CD14-positive monocyte (primary cell): ENCODE measurements around the gene RIN2. TPM values are rescaled to one million over a fixed set of nuclear protein-coding genes. Genes with fewer than 3 reads are reported as not detected.

Experiments
- DNase-seq, 3 donors: peaks; one replicate each; pipeline ENCODE4 v3.0.0-alpha.2; 2011 to 2022
- H2AFZ ChIP-seq: 2 replicates; pipeline ENCODE4 v1.6.0; 2012; ENCODE audit warnings: mild to moderate bottlenecking, low read depth, low read length, inconsistent platforms; ENCODE audit not compliant: insufficient read depth, poor library complexity, severe bottlenecking
- H3K27ac ChIP-seq, 2 donors: 1 replicate in 1 of 2; 2 replicates in 1 of 2; pipeline ENCODE4 v1.5.1; 2012 to 2013; ENCODE audit warnings: low read length in 2 of 2, control low read depth in 1 of 2, inconsistent platforms in 1 of 2, low read depth in 1 of 2, mild to moderate bottlenecking in 1 of 2
- H3K27me3 ChIP-seq, 2 donors: one replicate each; pipeline versions ENCODE4 v1.6.0 to v1.6.1; 2011 to 2013; ENCODE audit warnings: low read length in 2 of 2; ENCODE audit not compliant: control insufficient read depth in 2 of 2, insufficient read depth in 2 of 2
- H3K36me3 ChIP-seq, 2 donors: replicated peaks in 1 of 2; 1 replicate in 1 of 2; 2 replicates in 1 of 2; pipeline versions ENCODE4 v1.5.1 to v1.6.1; 2012 to 2013; ENCODE audit warnings: low read length in 2 of 2, control low read depth in 1 of 2, inconsistent platforms in 1 of 2, mild to moderate bottlenecking in 1 of 2; ENCODE audit not compliant: insufficient read depth in 2 of 2, control insufficient read depth in 1 of 2
- H3K4me1 ChIP-seq, 2 donors: 1 replicate in 1 of 2; 2 replicates in 1 of 2; pipeline versions ENCODE4 v1.5.1 to v1.6.1; 2012 to 2013; ENCODE audit warnings: low read length in 2 of 2, control low read depth in 1 of 2, inconsistent platforms in 1 of 2, mild to moderate bottlenecking in 1 of 2, moderate library complexity in 1 of 2; ENCODE audit not compliant: insufficient read depth in 2 of 2, control insufficient read depth in 1 of 2
- H3K4me2 ChIP-seq: replicated peaks from 2 replicates; pipeline ENCODE3; 2012; ENCODE audit warnings: low read length, moderate library complexity, mild to moderate bottlenecking; ENCODE audit not compliant: poor library complexity, severe bottlenecking; ENCODE audit errors: extremely low read depth
- H3K4me3 ChIP-seq, 3 experiments: fragments of 200-600 bp in 1 of 3; sonication (generic) in 1 of 3; replicated peaks in 1 of 3; 1 replicate in 2 of 3; 2 replicates in 1 of 3; pipeline ENCODE4 v1.5.1; 2011 to 2013; ENCODE audit warnings: low read length in 3 of 3, mild to moderate bottlenecking in 3 of 3, control low read depth in 2 of 3, low read depth in 2 of 3, inconsistent platforms in 1 of 3, moderate library complexity in 1 of 3
- H3K79me2 ChIP-seq: 2 replicates; pipeline ENCODE4 v1.6.0; 2012; ENCODE audit warnings: mild to moderate bottlenecking, control low read depth, inconsistent platforms, low read length, moderate library complexity; ENCODE audit not compliant: insufficient read depth
- H3K9ac ChIP-seq: 2 replicates; pipeline ENCODE4 v1.6.0; 2017; ENCODE audit warnings: low read length, mild to moderate bottlenecking; ENCODE audit not compliant: insufficient read depth, poor library complexity, severe bottlenecking
- H3K9me3 ChIP-seq, 2 donors: replicated peaks in 1 of 2; 1 replicate in 1 of 2; 2 replicates in 1 of 2; pipeline versions ENCODE4 v1.5.1 to v1.6.1; 2012 to 2013; ENCODE audit warnings: low read length in 2 of 2, control low read depth in 1 of 2; ENCODE audit not compliant: control insufficient read depth in 1 of 2, insufficient read depth in 1 of 2
- H4K20me1 ChIP-seq: 2 replicates; pipeline ENCODE4 v1.6.0; 2012; ENCODE audit warnings: mild to moderate bottlenecking, low read length, control low read depth, moderate library complexity; ENCODE audit not compliant: insufficient read depth
- H3K27ac Mint-ChIP-seq, 7 donors: one replicate each; pipeline ENCODE4 v1.8.0; 2020; ENCODE audit warnings: mild to moderate bottlenecking in 7 of 7, mixed read lengths in 7 of 7, moderate library complexity in 6 of 7, inconsistent platforms in 2 of 7
- H3K27me3 Mint-ChIP-seq, 3 donors: one replicate each; pipeline ENCODE4 v1.8.0; 2021 to 2022; ENCODE audit warnings: low read depth in 3 of 3, mild to moderate bottlenecking in 3 of 3, mixed read lengths in 3 of 3, moderate library complexity in 3 of 3, inconsistent platforms in 1 of 3
- H3K36me3 Mint-ChIP-seq, 2 donors: one replicate each; pipeline ENCODE4 v1.8.0; 2020; ENCODE audit warnings: mixed read lengths in 2 of 2, inconsistent platforms in 1 of 2, mild to moderate bottlenecking in 1 of 2
- H3K4me1 Mint-ChIP-seq: one replicate; pipeline ENCODE4 v1.8.0; 2020; ENCODE audit warnings: mild to moderate bottlenecking, mixed read lengths
- H3K4me3 Mint-ChIP-seq, 2 donors: one replicate each; pipeline ENCODE4 v1.8.0; 2020; ENCODE audit warnings: mild to moderate bottlenecking in 2 of 2, mixed read lengths in 2 of 2, moderate library complexity in 1 of 2
- H3K9me3 Mint-ChIP-seq, 7 donors: one replicate each; pipeline ENCODE4 v1.8.0; 2020 to 2022; ENCODE audit warnings: mixed read lengths in 7 of 7, mild to moderate bottlenecking in 6 of 7, moderate library complexity in 6 of 7, inconsistent platforms in 2 of 7
- WGBS: methylation state at CpG from one replicate; pipeline ENCODE4 v1.1.5; 2013; ENCODE audit warnings: missing lambda C conversion rate; ENCODE audit not compliant: insufficient coverage; 5-methylcytosine and 5-hydroxymethylcytosine counted together
- intact Hi-C, 2 donors: fragments of 100-400 bp; cut with micrococcal nuclease; formaldehyde crosslinking; loops; one replicate each; pipeline versions ENCODE4 v1.15.0 to v1.15.1; 2023
- polyA plus RNA-seq, 3 donors: library from polyadenylated mRNA; depleted of rRNA in 1 of 3; unstranded in 2 of 3; stranded (reverse) in 1 of 3; fragments of 300-500 nt in 2 of 3; fragments of >200 nt in 1 of 3; fragmentation: Illumina TruSeq in 2 of 3; gene quantifications; 1 replicate in 2 of 3; 2 replicates in 1 of 3; pipeline ENCODE4 v1.2.3, GENCODE V29; 2012 to 2021
- TF ChIP-seq, protein P1 (sequence below): fragments of 200-600 bp; IDR thresholded peaks from one replicate; pipeline ENCODE4 v1.8.0; 2022; ENCODE audit warnings: antibody characterized with exemption, mild to moderate bottlenecking

Gene RIN2
- polyA plus RNA-seq, 3 donors = 5.6 to 25.4 (median 15.4) TPM

DNA sequence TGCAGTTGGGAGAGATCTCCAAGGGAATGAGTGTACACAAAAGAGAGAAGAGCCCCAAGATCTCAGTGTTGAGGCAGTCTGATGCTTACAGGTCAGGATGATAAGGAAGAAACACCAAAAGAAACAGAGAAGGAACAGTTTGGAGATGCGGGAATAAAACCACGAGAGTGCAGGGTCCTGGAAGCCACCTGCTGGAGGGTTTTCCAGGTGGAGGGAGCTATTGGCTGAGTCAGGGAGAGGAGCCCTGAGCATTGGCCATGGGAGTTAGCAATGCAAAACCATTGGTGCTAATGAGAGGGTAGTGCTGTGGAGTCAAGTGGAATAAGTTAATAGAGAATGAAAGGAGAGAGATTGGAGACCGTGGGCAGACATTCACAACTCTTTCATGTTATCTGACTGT lies 39.2 kb upstream of the RIN2 start:
- Mint-ChIP-seq H3K27me3 (peaks cover 1 to 7% (median 1%) of the 10 kb centered on the region in 3 donors), H3K36me3 (no peaks in the 10 kb centered on the region), H3K9me3 (peaks cover 0 to 19% (median 13%) of the 10 kb centered on the region in 7 donors), H3K4me1 (peaks cover 22% of the 10 kb centered on the region), H3K4me3 (no peak overlapping the region), H3K27ac (no peak overlapping the region)
- intact Hi-C loops = no loop called here
- DNase-seq = no peak
- Histone ChIP-seq H2AFZ (no peak overlapping the region), H3K9me3 (peaks cover 0 to 8% of the 10 kb centered on the region in 2 donors), H3K4me2 (no peak overlapping the region), H3K4me1 (peaks cover 18 to 21% of the 10 kb centered on the region in 2 donors), H3K36me3 (no peaks in the 10 kb centered on the region), H3K79me2 (no peaks in the 10 kb centered on the region), H3K4me3 (no peak overlapping the region), H3K27ac (no peak overlapping the region), H3K9ac (no peak overlapping the region), H4K20me1 (no peaks in the 10 kb centered on the region), H3K27me3 (no peaks in the 10 kb centered on the region)
- TF ChIP-seq, protein P1, sequence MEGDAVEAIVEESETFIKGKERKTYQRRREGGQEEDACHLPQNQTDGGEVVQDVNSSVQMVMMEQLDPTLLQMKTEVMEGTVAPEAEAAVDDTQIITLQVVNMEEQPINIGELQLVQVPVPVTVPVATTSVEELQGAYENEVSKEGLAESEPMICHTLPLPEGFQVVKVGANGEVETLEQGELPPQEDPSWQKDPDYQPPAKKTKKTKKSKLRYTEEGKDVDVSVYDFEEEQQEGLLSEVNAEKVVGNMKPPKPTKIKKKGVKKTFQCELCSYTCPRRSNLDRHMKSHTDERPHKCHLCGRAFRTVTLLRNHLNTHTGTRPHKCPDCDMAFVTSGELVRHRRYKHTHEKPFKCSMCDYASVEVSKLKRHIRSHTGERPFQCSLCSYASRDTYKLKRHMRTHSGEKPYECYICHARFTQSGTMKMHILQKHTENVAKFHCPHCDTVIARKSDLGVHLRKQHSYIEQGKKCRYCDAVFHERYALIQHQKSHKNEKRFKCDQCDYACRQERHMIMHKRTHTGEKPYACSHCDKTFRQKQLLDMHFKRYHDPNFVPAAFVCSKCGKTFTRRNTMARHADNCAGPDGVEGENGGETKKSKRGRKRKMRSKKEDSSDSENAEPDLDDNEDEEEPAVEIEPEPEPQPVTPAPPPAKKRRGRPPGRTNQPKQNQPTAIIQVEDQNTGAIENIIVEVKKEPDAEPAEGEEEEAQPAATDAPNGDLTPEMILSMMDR = no peak
- 100% methylated on average over 3 of the region's 3 CpGs for WGBS

DNA sequence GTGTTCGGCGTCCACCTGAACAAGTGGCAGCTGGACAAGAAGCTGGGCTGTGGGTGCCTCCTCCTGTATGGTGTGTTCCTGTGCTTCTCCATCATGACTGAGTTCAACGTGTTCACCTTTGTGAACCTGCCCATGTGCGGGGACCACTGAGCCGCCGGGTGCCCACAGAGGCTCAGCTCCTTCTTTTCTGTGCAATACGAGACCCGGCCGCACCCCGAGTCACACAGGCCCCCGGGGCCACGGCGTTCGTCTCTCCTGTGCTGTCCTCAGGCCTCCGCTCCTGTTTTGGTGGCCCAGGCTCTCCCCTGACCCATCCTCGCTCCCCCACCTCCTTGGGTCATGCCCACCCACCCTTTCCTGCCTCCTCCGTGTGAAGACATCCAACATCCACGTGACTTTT lies 37.1 kb upstream of the RIN2 start:
- Mint-ChIP-seq H3K27me3 (peaks cover 1 to 7% (median 1%) of the 10 kb centered on the region in 3 donors), H3K9me3 (peaks cover 0 to 14% (median 8%) of the 10 kb centered on the region in 7 donors), H3K4me1 (peaks cover 29% of the 10 kb centered on the region), H3K36me3 (no peaks in the 10 kb centered on the region), H3K4me3 (no peak overlapping the region), H3K27ac (no peak overlapping the region)
- Histone ChIP-seq H3K79me2 (no peaks in the 10 kb centered on the region), H3K27me3 (no peaks in the 10 kb centered on the region), H3K9ac (no peak overlapping the region), H3K9me3 (peaks cover 0 to 6% of the 10 kb centered on the region in 2 donors), H4K20me1 (no peaks in the 10 kb centered on the region), H3K4me1 (peaks cover 23 to 29% of the 10 kb centered on the region in 2 donors), H3K36me3 (no peaks in the 10 kb centered on the region), H3K27ac (no peak overlapping the region), H3K4me3 (no peak overlapping the region), H2AFZ (no peak overlapping the region), H3K4me2 (no peak overlapping the region)
- 93% methylated on average over 13 of the region's 18 CpGs for WGBS
- intact Hi-C loops = no loop called here
- TF ChIP-seq, protein P1 = no peak
- no peak for DNase-seq
